A549 (cell line): Measurements from ENCODE around the gene CCDC50. TPM values are rescaled to one million over a fixed set of nuclear protein-coding genes. Genes with fewer than 3 reads are reported as not detected.
A peak's percentile ranks its signal among the peaks of the same experiment; 100 is the strongest.

Experiments
- ATAC-seq, 2 experiments: fragments of 200-7000 bp in 1 of 2; fragments of >200 bp in 1 of 2; cut with Nextera tagmentation in 1 of 2; cut with Tn5 transposase in 1 of 2; 3 replicates each; pipeline versions ENCODE4 v1.8.0 to v1.9.1; 2018 to 2020; ENCODE audit warnings: mild to moderate bottlenecking in 1 of 2, moderate library complexity in 1 of 2
- CTCF ChIA-PET: fragments of 300-600 bp; sonication (Branson Sonifier 250); formaldehyde crosslinking; extraction: SDS; loops from one replicate; lab custom pipeline; 2021; ENCODE audit warnings: antibody characterized with exemption, inconsistent platforms; lab: Yijun Ruan, JAX
- POLR2A ChIA-PET: fragments of 350-600 bp; formaldehyde crosslinking; extraction: SDS; loops from one replicate; lab custom pipeline; 2021; ENCODE audit warnings: antibody characterized with exemption, inconsistent platforms; lab: Yijun Ruan, JAX
- DNase-seq, 2 experiments: peaks; one replicate each; pipeline versions ENCODE4 v3.0.0 to v3.0.0-alpha.2; 2011 to 2016; ENCODE audit warnings: low read depth in 1 of 2, low spot score in 1 of 2
- FAIRE-seq: peaks from 2 replicates; lab custom pipeline; 2011; peaks lifted over from hg19 to GRCh38; lab: Jason Lieb, UNC
- H3K27ac ChIP-seq, 2 experiments: fragments of >200 bp; sonication (Bioruptor Twin); formaldehyde crosslinking; 3 replicates each; pipeline ENCODE4 v1.5.1; 2016 to 2017
- H3K4me1 ChIP-seq: fragments of >200 bp; sonication (Bioruptor Twin); formaldehyde crosslinking; 3 replicates; pipeline ENCODE4 v1.6.1; 2016
- H3K4me2 ChIP-seq: fragments of >200 bp; sonication (Bioruptor Twin); formaldehyde crosslinking; 3 replicates; pipeline ENCODE4 v1.6.1; 2016
- H3K4me3 ChIP-seq: fragments of >200 bp; sonication (Bioruptor Twin); formaldehyde crosslinking; 3 replicates; pipeline ENCODE4 v1.5.1; 2016
- H3K9me3 ChIP-seq: fragments of >200 bp; sonication (Bioruptor Twin); formaldehyde crosslinking; 3 replicates; pipeline ENCODE4 v1.6.1; 2016
- BHLHE40 ChIP-seq: IDR thresholded peaks from 2 replicates; pipeline ENCODE4 v1.6.1; 2012; ENCODE audit warnings: low read depth, low read length, inconsistent platforms
- CBX8 ChIP-seq: fragments of 200-600 bp; sonication (generic); IDR thresholded peaks from 2 replicates; pipeline ENCODE4 v1.6.1; 2016
- CHD2 ChIP-seq: fragments of 150-350 bp; IDR thresholded peaks from 2 replicates; pipeline ENCODE4 v1.6.1; 2014; ENCODE audit warnings: low read length; ENCODE audit not compliant: partially characterized antibody
- EHF ChIP-seq: fragments of 250-450 bp; sonication (Bioruptor Pico); IDR thresholded peaks from 2 replicates; pipeline ENCODE4 v1.5.0; 2020; ENCODE audit warnings: mild to moderate bottlenecking
- FOSB ChIP-seq: fragments of 250-450 bp; sonication (Bioruptor Pico); IDR thresholded peaks from 2 replicates; pipeline ENCODE4 v1.5.0; 2020; ENCODE audit warnings: mild to moderate bottlenecking, moderate library complexity
- FOSL2 ChIP-seq, 2 experiments: fragments of 450-650 bp in 1 of 2; fragments of >200 bp in 1 of 2; sonication (Bioruptor Twin) in 1 of 2; formaldehyde crosslinking; IDR thresholded peaks; 2 replicates each; pipeline versions ENCODE4 v1.5.0 to v1.6.1; 2016 to 2020; ENCODE audit warnings: mild to moderate bottlenecking in 1 of 2, moderate library complexity in 1 of 2
- HOXA7 ChIP-seq: fragments of 250-450 bp; sonication (Bioruptor Pico); IDR thresholded peaks from 2 replicates; pipeline ENCODE4 v1.5.0; 2020; ENCODE audit warnings: mild to moderate bottlenecking, moderate library complexity
- JUN ChIP-seq, 2 experiments: fragments of >200 bp; sonication (Bioruptor Twin); formaldehyde crosslinking; IDR thresholded peaks; 2 replicates in 1 of 2; 3 replicates in 1 of 2; pipeline ENCODE4 v1.6.1; 2016 to 2017
- KDM1A ChIP-seq: fragments of 200-600 bp; sonication (generic); IDR thresholded peaks from 2 replicates; pipeline ENCODE4 v1.6.1; 2016; ENCODE audit warnings: low read depth, mild to moderate bottlenecking
- KDM5A ChIP-seq: fragments of 200-600 bp; sonication (generic); IDR thresholded peaks from 2 replicates; pipeline ENCODE4 v1.6.1; 2016; ENCODE audit warnings: antibody characterized with exemption, mild to moderate bottlenecking
- MAFK ChIP-seq: fragments of 450-650 bp; IDR thresholded peaks from 2 replicates; pipeline ENCODE4 v1.6.1; 2014; ENCODE audit not compliant: partially characterized antibody
- MAZ ChIP-seq: fragments of 150-350 bp; IDR thresholded peaks from 2 replicates; pipeline ENCODE4 v1.6.1; 2014; ENCODE audit warnings: antibody characterized with exemption, low read depth, low read length, borderline replicate concordance
- NPAS2 ChIP-seq: fragments of 250-450 bp; sonication (Bioruptor Pico); IDR thresholded peaks from 2 replicates; pipeline ENCODE4 v1.8.0; 2022; ENCODE audit warnings: mild to moderate bottlenecking, moderate library complexity, borderline replicate concordance
- NR3C1 ChIP-seq: fragments of >200 bp; sonication (Bioruptor Twin); formaldehyde crosslinking; IDR thresholded peaks from 3 replicates; pipeline ENCODE4 v1.6.1; 2017
- PHF8 ChIP-seq: fragments of 200-600 bp; sonication (generic); IDR thresholded peaks from 2 replicates; pipeline ENCODE4 v1.6.1; 2016; ENCODE audit warnings: low read depth, mild to moderate bottlenecking, antibody characterized with exemption, moderate library complexity, borderline replicate concordance
- POLR2A ChIP-seq: IDR thresholded peaks from 2 replicates; pipeline ENCODE4 v1.6.1; 2012; ENCODE audit warnings: mild to moderate bottlenecking, low read length
- RAD21 ChIP-seq, 2 experiments: fragments of >200 bp in 1 of 2; sonication (Bioruptor Twin) in 1 of 2; formaldehyde crosslinking in 1 of 2; IDR thresholded peaks in 1 of 2; conservative IDR thresholded peaks in 1 of 2; 2 replicates in 1 of 2; 3 replicates in 1 of 2; pipeline ENCODE4 v1.6.1; 2012 to 2018; ENCODE audit warnings: inconsistent platforms in 1 of 2
- RARB ChIP-seq: fragments of 250-450 bp; sonication (Bioruptor Pico); IDR thresholded peaks from 2 replicates; pipeline ENCODE4 v1.8.0; 2021; ENCODE audit warnings: mild to moderate bottlenecking, moderate library complexity
- RCOR1 ChIP-seq: fragments of 150-350 bp; IDR thresholded peaks from 2 replicates; pipeline ENCODE4 v1.6.1; 2014; ENCODE audit warnings: antibody characterized with exemption, low read length, low read depth
- TFCP2L1 ChIP-seq: fragments of 250-450 bp; sonication (Bioruptor Pico); IDR thresholded peaks from 2 replicates; pipeline ENCODE4 v1.5.0; 2021; ENCODE audit warnings: mild to moderate bottlenecking
- ZFP36 ChIP-seq: fragments of 450-650 bp; IDR thresholded peaks from 2 replicates; pipeline ENCODE4 v1.6.1; 2014; ENCODE audit warnings: borderline replicate concordance; ENCODE audit not compliant: partially characterized antibody
- WGBS: methylation state at CpG from one replicate; pipeline ENCODE4 v1.1.6; 2017; ENCODE audit errors: missing lambda C conversion rate; 5-methylcytosine and 5-hydroxymethylcytosine counted together
- polyA minus RNA-seq: library from RNA; depleted of rRNA, polyadenylated mRNA; stranded (reverse); fragments of >200 nt; gene quantifications from 2 replicates; pipeline ENCODE4 v1.2.3, GENCODE V29; 2011; rRNA and poly(A)+ RNA removed
- polyA plus RNA-seq, 4 experiments: library from polyadenylated mRNA; depleted of rRNA in 3 of 4; stranded (reverse); fragments of >200 nt; fragmentation: RNase III in 1 of 4; extraction: RNeasy Plus Mini Kit Qiagen cat#74134 plus additional on column Dnase treatment in 1 of 4; gene quantifications; 2 replicates in 3 of 4; 3 replicates in 1 of 4; pipeline ENCODE4 v1.2.3, GENCODE V29; 2011 to 2017
- TF ChIP-seq, protein P1 (sequence below): IDR thresholded peaks from 2 replicates; pipeline ENCODE4 v1.6.1; 2012
- TF ChIP-seq, protein P2 (sequence below): IDR thresholded peaks from 2 replicates; pipeline ENCODE4 v1.6.1; 2012
- TF ChIP-seq, protein P3 (sequence below): fragments of 250-450 bp; sonication (Bioruptor Pico); IDR thresholded peaks from 2 replicates; pipeline ENCODE4 v1.5.0; 2020; ENCODE audit warnings: low read depth, mild to moderate bottlenecking, moderate library complexity
- TF ChIP-seq, protein P4 (sequence below): IDR thresholded peaks from 2 replicates; pipeline ENCODE4 v1.6.1; 2012; ENCODE audit warnings: low read depth, borderline replicate concordance
- TF ChIP-seq, protein P5 (sequence below): fragments of 250-450 bp; sonication (Bioruptor Pico); IDR thresholded peaks from 2 replicates; pipeline ENCODE4 v1.5.0; 2021; ENCODE audit warnings: mild to moderate bottlenecking, moderate library complexity, borderline replicate concordance
- TF ChIP-seq, protein P6 (sequence below): fragments of >200 bp; sonication (Bioruptor Twin); formaldehyde crosslinking; IDR thresholded peaks from 3 replicates; pipeline ENCODE4 v1.5.1; 2016
- TF ChIP-seq, protein P7 (sequence below): fragments of >200 bp; sonication (Bioruptor Twin); formaldehyde crosslinking; IDR thresholded peaks from 2 replicates; pipeline ENCODE4 v1.6.1; 2016
- TF ChIP-seq, protein P8 (sequence below): fragments of 150-350 bp; IDR thresholded peaks from 2 replicates; pipeline ENCODE4 v1.6.1; 2014; ENCODE audit warnings: low read depth, mild to moderate bottlenecking, low read length

The CCDC50 gene, protein sequence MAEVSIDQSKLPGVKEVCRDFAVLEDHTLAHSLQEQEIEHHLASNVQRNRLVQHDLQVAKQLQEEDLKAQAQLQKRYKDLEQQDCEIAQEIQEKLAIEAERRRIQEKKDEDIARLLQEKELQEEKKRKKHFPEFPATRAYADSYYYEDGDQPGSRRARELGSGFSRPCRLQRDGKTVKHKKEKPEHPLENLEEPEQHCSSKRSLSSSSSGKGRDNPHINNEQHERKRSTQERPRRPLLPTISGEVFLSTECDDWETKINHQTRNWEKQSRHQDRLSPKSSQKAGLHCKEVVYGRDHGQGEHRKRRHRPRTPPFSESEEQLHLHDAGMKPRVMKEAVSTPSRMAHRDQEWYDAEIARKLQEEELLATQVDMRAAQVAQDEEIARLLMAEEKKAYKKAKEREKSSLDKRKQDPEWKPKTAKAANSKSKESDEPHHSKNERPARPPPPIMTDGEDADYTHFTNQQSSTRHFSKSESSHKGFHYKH
- polyA plus RNA-seq (2011; rRNA removed) (30.0 and 43.8 TPM in 2 replicates), polyA plus RNA-seq (2017; fragmentation: RNase III; extraction: RNeasy Plus Mini Kit Qiagen cat#74134 plus additional on column Dnase treatment) (20.1 to 22.6 TPM (median 20.9 TPM) in 3 replicates), polyA minus RNA-seq (22.0 and 24.2 TPM in 2 replicates)
- 12.6 and 13.0 TPM in 2 replicates for polyA plus RNA-seq (2012; cell fraction: cytosol; rRNA removed)
- polyA plus RNA-seq (2012; cell fraction: nucleus; rRNA removed) = 8.3 and 9.6 TPM in 2 replicates

DNA sequence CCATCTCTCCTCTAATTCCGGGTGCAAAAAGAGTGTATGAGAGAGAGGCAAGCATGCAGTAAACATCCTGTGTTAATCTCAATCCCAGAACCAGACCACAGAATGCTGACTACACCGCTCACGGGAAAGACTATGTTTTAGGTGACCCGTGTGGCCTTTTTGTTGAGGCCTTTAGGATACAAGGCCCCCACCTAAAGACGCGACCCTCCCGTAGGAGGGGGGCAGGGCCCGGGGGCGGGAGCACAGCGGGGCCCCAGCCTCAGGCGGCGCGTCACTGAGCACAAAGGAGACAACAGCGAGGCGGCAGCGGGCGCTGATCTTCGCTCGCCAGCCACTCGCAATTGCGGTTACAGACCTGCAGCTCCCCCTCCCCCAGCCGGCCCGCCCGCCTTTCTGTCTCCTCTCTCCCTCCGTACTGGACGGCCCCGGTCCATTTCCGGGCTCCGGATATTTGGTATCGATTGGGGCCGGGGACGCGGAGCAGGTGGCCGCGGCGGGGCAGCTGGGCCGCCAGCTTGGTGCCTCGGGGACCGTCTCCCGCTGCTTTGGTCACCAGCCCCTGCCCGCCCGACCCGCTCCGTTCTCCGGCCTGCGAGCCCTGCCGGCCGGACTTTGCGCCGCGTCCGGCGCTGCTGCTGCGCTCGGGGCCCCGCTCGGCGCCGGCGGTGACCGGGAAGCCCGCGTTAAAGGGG is at the start of gene CCDC50:
Gene CCDC50 (plus strand): TSS at position 433 of the 692 bp plus-strand sequence. CDS start 281 bp downstream, outside the sequence.
- FAIRE-seq = no peak
- CTCF ChIA-PET = interaction anchor here (1.2 kb wide), 1 partner anchor 57 kb away, joined by 3 read pairs; no protein-coding TSS in a partner anchor
- H3K4me2 ChIP-seq = peak within 1 kb of the TSS; percentile 99
- TF ChIP-seq CBX8 (no peak), ZFP36 (no peak), BHLHE40 (no peak), RCOR1 (no peak), MAFK (no peak), RAD21 (conservative IDR thresholded peaks at IDR 0.05 in 1 of 2, IDR thresholded peaks at IDR 0.05 in 1 of 2) (no peak), MAZ (no peak), NPAS2 (CRISPR knock-in tag) (no peak), KDM5A (no peak), PHF8 (peak; percentile 48; the same call in 1 of the 2 replicates), FOSB (CRISPR knock-in tag) (no peak), RARB (CRISPR knock-in tag) (no peak), CHD2 (no peak), KDM1A (no peak), JUN (IDR thresholded peaks at IDR 0.05) (peak in 1 of 2 experiments; percentile 49; a peak in 2 of 5 replicates), TFCP2L1 (no peak), FOSL2 (IDR thresholded peaks at IDR 0.05) (no peak), FOSL2 (CRISPR knock-in tag; IDR thresholded peaks at IDR 0.05) (no peak), EHF (CRISPR knock-in tag) (no peak), HOXA7 (CRISPR knock-in tag) (no peak), POLR2A (peak; percentile 33), NR3C1 (no peak)
- TF ChIP-seq, protein P1, sequence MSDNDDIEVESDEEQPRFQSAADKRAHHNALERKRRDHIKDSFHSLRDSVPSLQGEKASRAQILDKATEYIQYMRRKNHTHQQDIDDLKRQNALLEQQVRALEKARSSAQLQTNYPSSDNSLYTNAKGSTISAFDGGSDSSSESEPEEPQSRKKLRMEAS = 0 out of 2 replicates have a peak, but pooled peaks have one; percentile 39
- TF ChIP-seq, protein P2, sequence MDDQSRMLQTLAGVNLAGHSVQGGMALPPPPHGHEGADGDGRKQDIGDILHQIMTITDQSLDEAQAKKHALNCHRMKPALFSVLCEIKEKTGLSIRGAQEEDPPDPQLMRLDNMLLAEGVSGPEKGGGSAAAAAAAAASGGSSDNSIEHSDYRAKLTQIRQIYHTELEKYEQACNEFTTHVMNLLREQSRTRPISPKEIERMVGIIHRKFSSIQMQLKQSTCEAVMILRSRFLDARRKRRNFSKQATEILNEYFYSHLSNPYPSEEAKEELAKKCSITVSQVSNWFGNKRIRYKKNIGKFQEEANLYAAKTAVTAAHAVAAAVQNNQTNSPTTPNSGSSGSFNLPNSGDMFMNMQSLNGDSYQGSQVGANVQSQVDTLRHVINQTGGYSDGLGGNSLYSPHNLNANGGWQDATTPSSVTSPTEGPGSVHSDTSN = 0 out of 2 replicates have a peak, but pooled peaks have one; percentile 30
- TF ChIP-seq, protein P3, sequence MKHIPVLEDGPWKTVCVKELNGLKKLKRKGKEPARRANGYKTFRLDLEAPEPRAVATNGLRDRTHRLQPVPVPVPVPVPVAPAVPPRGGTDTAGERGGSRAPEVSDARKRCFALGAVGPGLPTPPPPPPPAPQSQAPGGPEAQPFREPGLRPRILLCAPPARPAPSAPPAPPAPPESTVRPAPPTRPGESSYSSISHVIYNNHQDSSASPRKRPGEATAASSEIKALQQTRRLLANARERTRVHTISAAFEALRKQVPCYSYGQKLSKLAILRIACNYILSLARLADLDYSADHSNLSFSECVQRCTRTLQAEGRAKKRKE (CRISPR knock-in tag) = no peak
- TF ChIP-seq, protein P4, sequence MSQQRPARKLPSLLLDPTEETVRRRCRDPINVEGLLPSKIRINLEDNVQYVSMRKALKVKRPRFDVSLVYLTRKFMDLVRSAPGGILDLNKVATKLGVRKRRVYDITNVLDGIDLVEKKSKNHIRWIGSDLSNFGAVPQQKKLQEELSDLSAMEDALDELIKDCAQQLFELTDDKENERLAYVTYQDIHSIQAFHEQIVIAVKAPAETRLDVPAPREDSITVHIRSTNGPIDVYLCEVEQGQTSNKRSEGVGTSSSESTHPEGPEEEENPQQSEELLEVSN = peak; percentile 39; the same call in 1 of the 2 replicates
- TF ChIP-seq, protein P5, sequence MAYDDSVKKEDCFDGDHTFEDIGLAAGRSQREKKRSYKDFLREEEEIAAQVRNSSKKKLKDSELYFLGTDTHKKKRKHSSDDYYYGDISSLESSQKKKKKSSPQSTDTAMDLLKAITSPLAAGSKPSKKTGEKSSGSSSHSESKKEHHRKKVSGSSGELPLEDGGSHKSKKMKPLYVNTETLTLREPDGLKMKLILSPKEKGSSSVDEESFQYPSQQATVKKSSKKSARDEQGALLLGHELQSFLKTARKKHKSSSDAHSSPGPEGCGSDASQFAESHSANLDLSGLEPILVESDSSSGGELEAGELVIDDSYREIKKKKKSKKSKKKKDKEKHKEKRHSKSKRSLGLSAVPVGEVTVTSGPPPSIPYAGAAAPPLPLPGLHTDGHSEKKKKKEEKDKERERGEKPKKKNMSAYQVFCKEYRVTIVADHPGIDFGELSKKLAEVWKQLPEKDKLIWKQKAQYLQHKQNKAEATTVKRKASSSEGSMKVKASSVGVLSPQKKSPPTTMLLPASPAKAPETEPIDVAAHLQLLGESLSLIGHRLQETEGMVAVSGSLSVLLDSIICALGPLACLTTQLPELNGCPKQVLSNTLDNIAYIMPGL (CRISPR knock-in tag) = no peak
- TF ChIP-seq, protein P6, sequence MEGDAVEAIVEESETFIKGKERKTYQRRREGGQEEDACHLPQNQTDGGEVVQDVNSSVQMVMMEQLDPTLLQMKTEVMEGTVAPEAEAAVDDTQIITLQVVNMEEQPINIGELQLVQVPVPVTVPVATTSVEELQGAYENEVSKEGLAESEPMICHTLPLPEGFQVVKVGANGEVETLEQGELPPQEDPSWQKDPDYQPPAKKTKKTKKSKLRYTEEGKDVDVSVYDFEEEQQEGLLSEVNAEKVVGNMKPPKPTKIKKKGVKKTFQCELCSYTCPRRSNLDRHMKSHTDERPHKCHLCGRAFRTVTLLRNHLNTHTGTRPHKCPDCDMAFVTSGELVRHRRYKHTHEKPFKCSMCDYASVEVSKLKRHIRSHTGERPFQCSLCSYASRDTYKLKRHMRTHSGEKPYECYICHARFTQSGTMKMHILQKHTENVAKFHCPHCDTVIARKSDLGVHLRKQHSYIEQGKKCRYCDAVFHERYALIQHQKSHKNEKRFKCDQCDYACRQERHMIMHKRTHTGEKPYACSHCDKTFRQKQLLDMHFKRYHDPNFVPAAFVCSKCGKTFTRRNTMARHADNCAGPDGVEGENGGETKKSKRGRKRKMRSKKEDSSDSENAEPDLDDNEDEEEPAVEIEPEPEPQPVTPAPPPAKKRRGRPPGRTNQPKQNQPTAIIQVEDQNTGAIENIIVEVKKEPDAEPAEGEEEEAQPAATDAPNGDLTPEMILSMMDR = no peak
- TF ChIP-seq, protein P7, sequence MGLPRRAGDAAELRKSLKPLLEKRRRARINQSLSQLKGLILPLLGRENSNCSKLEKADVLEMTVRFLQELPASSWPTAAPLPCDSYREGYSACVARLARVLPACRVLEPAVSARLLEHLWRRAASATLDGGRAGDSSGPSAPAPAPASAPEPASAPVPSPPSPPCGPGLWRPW = no peak
- TF ChIP-seq, protein P8, sequence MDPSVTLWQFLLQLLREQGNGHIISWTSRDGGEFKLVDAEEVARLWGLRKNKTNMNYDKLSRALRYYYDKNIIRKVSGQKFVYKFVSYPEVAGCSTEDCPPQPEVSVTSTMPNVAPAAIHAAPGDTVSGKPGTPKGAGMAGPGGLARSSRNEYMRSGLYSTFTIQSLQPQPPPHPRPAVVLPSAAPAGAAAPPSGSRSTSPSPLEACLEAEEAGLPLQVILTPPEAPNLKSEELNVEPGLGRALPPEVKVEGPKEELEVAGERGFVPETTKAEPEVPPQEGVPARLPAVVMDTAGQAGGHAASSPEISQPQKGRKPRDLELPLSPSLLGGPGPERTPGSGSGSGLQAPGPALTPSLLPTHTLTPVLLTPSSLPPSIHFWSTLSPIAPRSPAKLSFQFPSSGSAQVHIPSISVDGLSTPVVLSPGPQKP = no peak

More for the DNA sequence above, at the start of gene CCDC50:
- POLR2A ChIA-PET = no interaction called here
- peaks cover 23% of the 10 kb centered on the region for H3K4me1 ChIP-seq
- no peaks in the 10 kb centered on the region for H3K9me3 ChIP-seq
- H3K27ac ChIP-seq = peak within 1 kb of the TSS; percentile 92 to 93
- H3K4me3 ChIP-seq = peak within 1 kb of the TSS; percentile 95
- DNase-seq = peak; percentile 41 to 65
- 1% methylated on average over 16 of the region's 63 CpGs for WGBS
- ATAC-seq = peak; percentile 85
